Neural progenitor cell (in vitro differentiated cells): ENCODE measurements around the gene TTLL12. TPM values are rescaled to one million over a fixed set of nuclear protein-coding genes. Genes with fewer than 3 reads are reported as not detected.

Source experiments
- DNase-seq: peaks from one replicate; pipeline ENCODE4 v3.0.0-alpha.2; 2016; ENCODE audit warnings: low spot score
- H2AFZ ChIP-seq: fragments of 200-600 bp; sonication (generic); replicated peaks from 2 replicates; pipeline ENCODE4 v1.6.1; 2016; ENCODE audit warnings: antibody characterized with exemption
- H3F3A ChIP-seq: fragments of 200-600 bp; sonication (generic); 2 replicates; pipeline ENCODE4 v1.6.1; 2016; ENCODE audit warnings: antibody characterized with exemption, low read depth
- H3K27ac ChIP-seq: fragments of 200-600 bp; sonication (generic); 2 replicates; pipeline ENCODE4 v1.5.1; 2016; ENCODE audit warnings: mild to moderate bottlenecking
- H3K27me3 ChIP-seq: fragments of 200-600 bp; sonication (generic); 2 replicates; pipeline ENCODE4 v1.6.1; 2016; ENCODE audit warnings: mild to moderate bottlenecking, moderate library complexity
- H3K36me3 ChIP-seq: fragments of 200-600 bp; sonication (generic); 2 replicates; pipeline ENCODE4 v1.5.1; 2016
- H3K4me1 ChIP-seq: fragments of 200-600 bp; sonication (generic); 2 replicates; pipeline ENCODE4 v1.6.1; 2016; ENCODE audit warnings: mixed run types
- H3K4me2 ChIP-seq: fragments of 200-600 bp; sonication (generic); 2 replicates; pipeline ENCODE4 v1.6.1; 2016
- H3K4me3 ChIP-seq: fragments of 200-600 bp; sonication (generic); 2 replicates; pipeline ENCODE4 v1.5.1; 2016
- H3K79me2 ChIP-seq: fragments of 200-600 bp; sonication (generic); 2 replicates; pipeline ENCODE4 v1.6.1; 2016; ENCODE audit warnings: low read depth
- H3K9ac ChIP-seq: fragments of 200-600 bp; sonication (generic); 2 replicates; pipeline ENCODE4 v1.6.1; 2016
- H3K9me3 ChIP-seq: fragments of 200-600 bp; sonication (generic); 2 replicates; pipeline ENCODE4 v1.5.1; 2016; ENCODE audit warnings: low read depth
- H4K20me1 ChIP-seq: fragments of 200-600 bp; sonication (generic); 2 replicates; pipeline ENCODE4 v1.6.1; 2016; ENCODE audit warnings: low read depth
- H3K27ac Mint-ChIP-seq: 3 replicates; pipeline ENCODE4 v1.8.0; 2021; ENCODE audit warnings: mixed read lengths
- H3K27me3 Mint-ChIP-seq: 2 replicates; pipeline ENCODE4 v1.8.0; 2022; ENCODE audit warnings: low read depth, mild to moderate bottlenecking, inconsistent platforms, moderate library complexity, mixed read lengths; ENCODE audit not compliant: insufficient read depth
- H3K36me3 Mint-ChIP-seq: 3 replicates; pipeline ENCODE4 v1.8.0; 2021; ENCODE audit warnings: mixed read lengths
- H3K4me1 Mint-ChIP-seq: 3 replicates; pipeline ENCODE4 v1.8.0; 2021; ENCODE audit warnings: mixed read lengths
- H3K4me3 Mint-ChIP-seq: 3 replicates; pipeline ENCODE4 v1.8.0; 2021; ENCODE audit warnings: mild to moderate bottlenecking, moderate library complexity, mixed read lengths
- H3K9me3 Mint-ChIP-seq: 3 replicates; pipeline ENCODE4 v1.8.0; 2020; ENCODE audit warnings: mixed read lengths
- CTCF ChIP-seq: fragments of 200-600 bp; sonication (generic); IDR thresholded peaks from 2 replicates; pipeline ENCODE4 v1.5.1; 2017; ENCODE audit warnings: antibody characterized with exemption, mild to moderate bottlenecking
- EZH2 ChIP-seq: fragments of 200-600 bp; sonication (generic); IDR thresholded peaks from 2 replicates; pipeline ENCODE4 v1.6.1; 2017; ENCODE audit warnings: antibody characterized with exemption, mild to moderate bottlenecking, moderate library complexity
- EZH2phosphoT487 ChIP-seq: fragments of 200-600 bp; sonication (generic); IDR thresholded peaks from 2 replicates; pipeline ENCODE4 v1.6.1; 2017; ENCODE audit warnings: antibody characterized with exemption
- total RNA-seq: library from RNA; depleted of rRNA; stranded (reverse); fragments of >200 nt; gene quantifications from 2 replicates; pipeline ENCODE4 v1.2.3, GENCODE V29; 2015; ENCODE audit warnings: low replicate concordance

TTLL12 gene
- total RNA-seq, 1 donor from 2014 or later, result 27.8 TPM

- Mint-ChIP-seq H3K27ac (no peak overlapping the region), H3K4me3 (no peak overlapping the region), H3K36me3 (peaks cover 2% of the 10 kb centered on the region), H3K4me1 (peaks cover 7% of the 10 kb centered on the region), H3K9me3 (no peaks in the 10 kb centered on the region), H3K27me3 (peaks cover 4% of the 10 kb centered on the region)
- H3K4me1 ChIP-seq, result no peaks in the 10 kb centered on the region
- no peaks in the 10 kb centered on the region for H3K79me2 ChIP-seq
- H3K27ac ChIP-seq, result no peak overlapping the region
- H2AFZ ChIP-seq, result no peak overlapping the region
- peaks cover 4% of the 10 kb centered on the region for H3F3A ChIP-seq
- H3K36me3 ChIP-seq, result no peaks in the 10 kb centered on the region
- no peak overlapping the region for H3K4me2 ChIP-seq
- no peaks in the 10 kb centered on the region for H3K27me3 ChIP-seq
- H3K9ac ChIP-seq, result no peak overlapping the region
- H3K4me3 ChIP-seq, result no peak overlapping the region
- no peaks in the 10 kb centered on the region for H4K20me1 ChIP-seq
- H3K9me3 ChIP-seq, result no peaks in the 10 kb centered on the region
- TF ChIP-seq EZH2phosphoT487 (no peak), CTCF (no peak), EZH2 (no peak)
- no peak for DNase-seq
Observed at GRCh38 chr22:43164636-43165035, 22.3 kb downstream of the TTLL12 start.

DNA sequence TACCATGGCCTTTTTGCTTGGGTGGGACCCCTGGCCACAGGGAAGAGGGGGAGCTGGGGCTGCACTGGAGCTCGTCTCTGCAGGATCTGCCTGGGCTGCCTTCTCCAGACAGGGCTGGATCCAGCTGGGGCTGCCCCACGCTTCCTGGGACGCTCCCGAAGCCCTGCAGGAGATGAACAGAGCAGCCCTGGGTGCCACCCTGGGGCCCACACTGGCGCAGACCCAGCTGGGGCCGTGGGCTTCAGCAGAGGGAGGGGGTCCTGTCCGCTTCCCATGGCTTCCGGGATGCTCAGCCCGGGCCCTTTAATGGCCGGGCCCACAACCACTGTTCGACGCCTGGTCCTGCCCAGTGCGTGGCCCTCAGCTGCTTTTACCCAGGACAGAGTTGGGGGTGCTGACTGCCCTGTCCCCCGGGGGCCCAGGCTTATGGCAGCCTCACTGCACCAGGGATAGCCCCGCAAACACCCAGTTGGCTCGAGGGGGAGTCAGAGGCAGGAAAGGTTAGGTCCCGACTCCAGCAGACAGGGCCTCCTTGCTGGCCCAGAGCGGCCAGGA lies 23.6 kb downstream of the TTLL12 start:
- Histone ChIP-seq H3K27ac (no peak overlapping the region), H3F3A (peaks cover 4% of the 10 kb centered on the region), H3K27me3 (no peaks in the 10 kb centered on the region), H3K79me2 (no peaks in the 10 kb centered on the region), H3K4me3 (no peak overlapping the region), H3K4me2 (no peak overlapping the region), H3K9ac (no peak overlapping the region), H3K36me3 (no peaks in the 10 kb centered on the region), H4K20me1 (no peaks in the 10 kb centered on the region), H3K4me1 (no peaks in the 10 kb centered on the region), H3K9me3 (no peaks in the 10 kb centered on the region), H2AFZ (no peak overlapping the region)
- TF ChIP-seq EZH2phosphoT487 (no peak), EZH2 (no peak), CTCF (no peak)
- no peak for DNase-seq
- H3K4me3 Mint-ChIP-seq, result no peak overlapping the region
- H3K9me3 Mint-ChIP-seq, result no peaks in the 10 kb centered on the region
- peaks cover 2% of the 10 kb centered on the region for H3K36me3 Mint-ChIP-seq
- peaks cover 4% of the 10 kb centered on the region for H3K27me3 Mint-ChIP-seq
- H3K27ac Mint-ChIP-seq, result no peak overlapping the region
- H3K4me1 Mint-ChIP-seq, result peaks cover 10% of the 10 kb centered on the region

DNA sequence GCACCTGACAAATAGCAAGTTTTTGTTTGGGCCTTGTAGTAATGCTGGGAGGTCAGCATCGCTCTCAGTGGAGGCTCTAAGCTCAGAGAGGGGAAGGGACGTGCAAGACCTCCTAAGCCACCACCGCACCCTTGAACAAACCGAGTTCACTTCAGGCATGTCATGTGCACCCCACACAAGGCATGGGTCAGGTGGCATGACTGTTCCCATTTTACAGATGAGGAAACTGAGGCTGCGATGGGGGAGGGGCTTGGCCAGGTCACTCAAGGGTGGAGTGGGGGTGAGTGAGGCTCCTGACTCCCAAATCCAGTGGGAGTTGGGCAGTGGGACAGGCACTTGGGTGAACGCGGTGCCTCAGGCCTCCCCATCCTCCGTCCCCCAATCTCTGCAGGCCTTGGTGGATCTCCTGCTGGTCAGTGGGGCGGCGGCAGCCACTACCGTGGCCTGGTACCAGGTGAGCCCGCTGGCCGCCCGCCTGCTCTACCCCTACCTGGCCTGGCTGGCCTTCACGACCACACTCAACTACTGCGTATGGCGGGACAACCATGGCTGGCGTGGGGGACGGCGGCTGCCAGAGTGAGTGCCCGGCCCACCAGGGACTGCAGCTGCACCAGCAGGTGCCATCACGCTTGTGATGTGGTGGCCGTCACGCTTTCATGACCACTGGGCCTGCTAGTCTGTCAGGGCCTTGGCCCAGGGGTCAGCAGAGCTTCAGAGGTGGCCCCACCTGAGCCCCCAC lies 24.4 kb downstream of the TTLL12 start:
- Histone ChIP-seq H3K9me3 (no peaks in the 10 kb centered on the region), H3K9ac (no peak overlapping the region), H3K27ac (no peak overlapping the region), H3K4me3 (no peak overlapping the region), H3K4me2 (no peak overlapping the region), H4K20me1 (no peaks in the 10 kb centered on the region), H3K79me2 (no peaks in the 10 kb centered on the region), H2AFZ (no peak overlapping the region), H3K4me1 (no peaks in the 10 kb centered on the region), H3F3A (peaks cover 4% of the 10 kb centered on the region), H3K36me3 (no peaks in the 10 kb centered on the region), H3K27me3 (no peaks in the 10 kb centered on the region)
- DNase-seq, result no peak
- H3K4me1 Mint-ChIP-seq, result peaks cover 10% of the 10 kb centered on the region
- peaks cover 2% of the 10 kb centered on the region for H3K27me3 Mint-ChIP-seq
- no peaks in the 10 kb centered on the region for H3K9me3 Mint-ChIP-seq
- no peak overlapping the region for H3K27ac Mint-ChIP-seq
- TF ChIP-seq EZH2phosphoT487, result no peak
- no peak for TF ChIP-seq CTCF
- no peak for TF ChIP-seq EZH2
- H3K4me3 Mint-ChIP-seq, result no peak overlapping the region
- H3K36me3 Mint-ChIP-seq, result peaks cover 2% of the 10 kb centered on the region
